Measurements from ENCODE around the gene TNS2. TPM values are rescaled to one million over a fixed set of nuclear protein-coding genes. Genes with fewer than 3 reads are reported as not detected.
"Not testable (repeated sequence)": the region's sequence is repeated elsewhere in the genome, so short reads cannot be mapped to it uniquely, and the experiment has no call there.

Gene TNS2
- total RNA-seq, 2 donors from 2014 or later = 66.5 to 180 TPM

DNA sequence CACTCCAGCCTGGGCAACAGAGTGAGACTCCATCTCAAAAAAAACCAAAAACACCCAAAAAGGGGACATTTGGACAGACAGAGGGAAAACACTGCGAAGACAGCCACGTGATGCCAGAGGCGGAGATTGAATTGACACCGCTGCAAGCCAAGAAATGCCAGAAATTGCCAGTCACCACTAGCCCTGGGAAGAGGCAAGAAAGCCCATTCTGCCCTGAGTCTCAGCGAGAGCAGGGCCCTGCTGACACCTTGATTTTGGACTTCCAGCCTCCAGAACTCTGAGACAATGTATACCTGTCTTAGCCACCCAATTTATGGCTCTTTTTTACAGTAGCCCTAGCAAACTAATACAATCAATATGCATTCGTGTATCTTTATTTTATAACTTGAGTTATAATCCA, 40.2 kb downstream of the TNS2 start:
- 95% methylated on average over 6 of the region's 6 CpGs for WGBS
- no peak for DNase-seq (ENCODE audit: low spot score)

DNA sequence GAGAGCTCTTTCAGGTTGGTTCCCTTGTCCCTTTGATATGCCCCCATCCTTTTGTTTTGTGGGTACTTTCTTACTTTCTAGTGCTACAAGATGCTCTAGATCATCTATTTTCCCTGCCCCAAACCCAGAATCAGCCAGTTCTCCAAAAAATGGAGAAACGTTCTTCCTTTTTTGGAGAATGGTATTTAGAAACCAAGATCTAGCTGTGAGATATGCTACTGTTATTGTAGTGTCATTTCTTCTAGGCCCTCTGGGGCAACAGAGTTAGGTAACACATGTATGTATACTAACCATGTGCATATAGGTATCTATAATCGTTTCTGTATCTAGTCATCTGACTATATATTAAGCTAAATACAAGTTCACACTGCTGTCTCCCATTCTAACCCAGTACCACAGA, 40.7 kb downstream of the TNS2 start:
- WGBS = 65% methylated on average over 2 of the region's 2 CpGs
- Histone ChIP-seq H3K36me3 (no peaks in the 10 kb centered on the region), H3K4me1 (replicated peaks) (no peaks in the 10 kb centered on the region), H3K4me3 (no peak overlapping the region), H3K27ac (no peak overlapping the region), H3K27me3 (replicated peaks; ENCODE audit: insufficient read depth) (no peaks in the 10 kb centered on the region), H3K9me3 (no peaks in the 10 kb centered on the region)
- no peak for DNase-seq (ENCODE audit: low spot score)
- intact Hi-C loops (cut with DNase I) = no loop called here
- no peak for TF ChIP-seq POLR2A (IDR thresholded peaks at IDR 0.05)
- TF ChIP-seq, protein P1, sequence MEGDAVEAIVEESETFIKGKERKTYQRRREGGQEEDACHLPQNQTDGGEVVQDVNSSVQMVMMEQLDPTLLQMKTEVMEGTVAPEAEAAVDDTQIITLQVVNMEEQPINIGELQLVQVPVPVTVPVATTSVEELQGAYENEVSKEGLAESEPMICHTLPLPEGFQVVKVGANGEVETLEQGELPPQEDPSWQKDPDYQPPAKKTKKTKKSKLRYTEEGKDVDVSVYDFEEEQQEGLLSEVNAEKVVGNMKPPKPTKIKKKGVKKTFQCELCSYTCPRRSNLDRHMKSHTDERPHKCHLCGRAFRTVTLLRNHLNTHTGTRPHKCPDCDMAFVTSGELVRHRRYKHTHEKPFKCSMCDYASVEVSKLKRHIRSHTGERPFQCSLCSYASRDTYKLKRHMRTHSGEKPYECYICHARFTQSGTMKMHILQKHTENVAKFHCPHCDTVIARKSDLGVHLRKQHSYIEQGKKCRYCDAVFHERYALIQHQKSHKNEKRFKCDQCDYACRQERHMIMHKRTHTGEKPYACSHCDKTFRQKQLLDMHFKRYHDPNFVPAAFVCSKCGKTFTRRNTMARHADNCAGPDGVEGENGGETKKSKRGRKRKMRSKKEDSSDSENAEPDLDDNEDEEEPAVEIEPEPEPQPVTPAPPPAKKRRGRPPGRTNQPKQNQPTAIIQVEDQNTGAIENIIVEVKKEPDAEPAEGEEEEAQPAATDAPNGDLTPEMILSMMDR (IDR thresholded peaks at IDR 0.05) = no peak
- no peak for TF ChIP-seq POLR2AphosphoS5 (IDR thresholded peaks at IDR 0.05)

More for the DNA sequence above, 40.2 kb downstream of the TNS2 start:
- intact Hi-C loops (cut with DNase I) = no loop called here
- Histone ChIP-seq H3K9me3 (no peaks in the 10 kb centered on the region), H3K4me1 (replicated peaks) (no peaks in the 10 kb centered on the region), H3K36me3 (no peaks in the 10 kb centered on the region), H3K27me3 (replicated peaks; ENCODE audit: insufficient read depth) (no peaks in the 10 kb centered on the region), H3K27ac (no peak overlapping the region), H3K4me3 (no peak overlapping the region)
- TF ChIP-seq POLR2A (IDR thresholded peaks at IDR 0.05) = no peak
- TF ChIP-seq, protein P1 (IDR thresholded peaks at IDR 0.05) = no peak
- TF ChIP-seq POLR2AphosphoS5 (IDR thresholded peaks at IDR 0.05) = no peak

DNA sequence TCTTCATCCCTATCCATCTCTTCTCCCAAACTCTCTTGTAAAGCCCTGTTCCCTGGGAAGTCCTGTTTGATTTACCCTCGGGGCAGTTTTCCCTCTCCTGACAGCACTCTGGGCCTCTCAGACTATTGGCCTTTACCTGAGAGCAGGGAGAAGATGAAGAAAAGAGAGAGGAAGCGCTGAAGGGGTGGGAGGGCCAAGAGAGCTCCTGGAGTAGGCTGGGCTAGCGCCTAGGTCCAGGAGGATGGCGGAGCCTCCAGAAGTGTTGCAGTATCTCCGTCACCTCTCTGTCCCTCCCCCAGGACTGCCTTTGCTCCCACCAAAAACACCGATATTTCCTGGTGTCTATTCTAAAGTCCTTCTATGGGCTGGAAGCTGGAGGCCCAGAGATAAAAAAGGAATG, 41.9 kb downstream of the TNS2 start:
- 77% methylated on average over 6 of the region's 6 CpGs for WGBS
- Histone ChIP-seq H3K27me3 (replicated peaks; ENCODE audit: insufficient read depth) (no peaks in the 10 kb centered on the region), H3K4me1 (replicated peaks) (no peaks in the 10 kb centered on the region), H3K9me3 (no peaks in the 10 kb centered on the region), H3K36me3 (no peaks in the 10 kb centered on the region), H3K27ac (no peak overlapping the region), H3K4me3 (no peak overlapping the region)
- intact Hi-C loops (cut with DNase I) = no loop called here
- no peak for DNase-seq (ENCODE audit: low spot score)
- TF ChIP-seq, protein P1 (IDR thresholded peaks at IDR 0.05) = no peak
- no peak for TF ChIP-seq POLR2A (IDR thresholded peaks at IDR 0.05)
- no peak for TF ChIP-seq POLR2AphosphoS5 (IDR thresholded peaks at IDR 0.05)

DNA sequence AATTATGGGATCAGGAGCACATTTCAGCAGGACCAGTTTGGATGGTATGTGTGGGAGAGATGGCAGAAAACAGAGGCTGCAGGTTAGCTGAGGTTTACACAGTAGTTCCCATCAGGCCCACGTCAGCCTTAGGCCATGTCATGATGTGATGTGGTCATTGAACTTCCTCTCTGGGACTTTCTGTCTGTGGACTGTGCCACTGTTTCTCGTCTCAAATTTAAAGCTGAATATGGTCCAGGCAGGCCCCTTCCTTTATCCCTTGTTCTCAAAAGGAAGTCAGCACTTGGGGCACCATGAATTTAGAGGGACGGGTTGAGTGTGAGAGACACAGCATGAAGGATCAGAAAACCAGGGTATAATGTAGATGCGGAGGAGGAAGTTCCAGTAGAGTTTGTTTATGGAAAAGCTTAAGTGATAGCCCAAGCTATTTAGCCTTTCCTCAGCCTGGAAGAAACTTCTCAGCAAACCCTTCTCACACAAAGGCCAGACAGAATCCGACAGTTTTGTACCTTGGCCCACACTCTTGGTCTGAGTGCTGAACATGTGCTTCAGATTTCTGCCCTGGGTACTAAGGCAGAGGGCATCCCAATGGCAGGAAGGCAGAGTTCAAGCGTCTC, 44.0 kb downstream of the TNS2 start:
- intact Hi-C loops (cut with DNase I) = no loop called here
- Histone ChIP-seq H3K9me3 (no peaks in the 10 kb centered on the region), H3K36me3 (no peaks in the 10 kb centered on the region), H3K27me3 (replicated peaks; ENCODE audit: insufficient read depth) (no peaks in the 10 kb centered on the region), H3K4me3 (no peak overlapping the region), H3K4me1 (replicated peaks) (peaks cover 2% of the 10 kb centered on the region), H3K27ac (no peak overlapping the region)
- TF ChIP-seq POLR2AphosphoS5 (IDR thresholded peaks at IDR 0.05) = no peak
- no peak for DNase-seq (ENCODE audit: low spot score)
- WGBS = 67% methylated on average over 6 of the region's 6 CpGs

DNA sequence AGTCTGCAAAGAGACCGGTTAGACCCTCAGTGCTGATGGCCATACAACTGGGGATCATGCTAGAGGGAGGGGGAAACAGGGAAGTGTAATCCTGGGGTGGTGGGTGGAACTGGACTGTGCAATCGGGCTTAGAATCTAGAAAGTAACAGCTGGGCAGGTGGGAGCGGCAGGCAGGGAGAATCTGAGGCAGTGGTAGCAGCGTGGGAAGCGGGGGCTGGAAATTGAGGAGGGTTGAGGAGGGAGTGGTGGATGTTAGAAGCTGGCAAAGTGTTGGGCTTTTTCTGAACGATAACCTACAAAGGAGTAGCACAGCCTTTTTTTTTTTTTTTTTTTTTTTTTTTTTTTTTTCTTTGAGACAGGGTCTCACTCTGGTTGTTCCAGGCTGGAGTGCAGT, 44.5 kb downstream of the TNS2 start:
- H3K4me3 ChIP-seq = no peak overlapping the region
- intact Hi-C loops (cut with DNase I) = no loop called here
- no peak for DNase-seq (ENCODE audit: low spot score)
- 76% methylated on average over 6 of the region's 6 CpGs for WGBS
- H3K4me1 ChIP-seq (replicated peaks) = peaks cover 5% of the 10 kb centered on the region
- no peaks in the 10 kb centered on the region for H3K9me3 ChIP-seq
- H3K36me3 ChIP-seq = no peaks in the 10 kb centered on the region
- no peak overlapping the region for H3K27ac ChIP-seq
- no peaks in the 10 kb centered on the region for H3K27me3 ChIP-seq (replicated peaks; ENCODE audit: insufficient read depth)
- TF ChIP-seq POLR2A (IDR thresholded peaks at IDR 0.05) = no peak
- TF ChIP-seq POLR2AphosphoS5 (IDR thresholded peaks at IDR 0.05) = no peak
- TF ChIP-seq, protein P1 (IDR thresholded peaks at IDR 0.05) = no peak

DNA sequence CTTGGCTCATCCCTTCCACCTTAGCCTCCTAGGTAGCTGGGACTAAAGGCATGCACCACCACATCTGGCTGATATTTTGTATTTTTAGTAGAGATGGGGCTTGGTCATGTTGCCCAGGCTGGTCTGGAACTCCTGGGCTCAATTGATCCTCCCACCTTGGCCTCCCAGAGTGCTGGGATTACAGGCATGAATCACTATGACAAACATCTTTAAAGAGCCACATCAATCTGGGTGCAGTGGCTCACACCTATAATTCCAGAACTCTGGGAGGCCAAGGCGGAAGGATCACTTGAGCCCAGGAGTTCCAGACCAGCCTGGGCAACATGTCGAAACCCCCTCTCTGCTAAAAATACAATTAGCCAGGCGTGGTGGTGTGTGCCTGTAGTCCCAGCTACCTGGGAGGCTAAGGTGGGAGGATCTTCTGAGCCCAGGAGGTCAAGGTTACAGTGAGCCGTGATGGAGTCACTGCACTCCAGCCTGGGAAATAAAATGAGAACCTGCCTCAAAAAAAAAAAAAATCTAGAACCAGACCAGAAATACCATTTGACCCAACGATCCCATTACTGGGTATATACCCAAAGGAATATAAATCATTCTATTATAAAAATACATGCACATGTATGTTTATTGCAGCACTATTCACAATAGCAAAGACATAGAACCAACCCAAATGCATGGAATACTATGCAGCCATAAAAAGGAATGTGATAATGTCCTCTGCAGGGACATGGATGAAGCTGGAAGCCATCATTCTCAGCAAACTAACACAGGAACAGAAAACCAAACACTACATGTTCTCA, 45.1 kb downstream of the TNS2 start:
- H3K4me3 ChIP-seq; H3K36me3 ChIP-seq; DNase-seq (ENCODE audit: low spot score); H3K27me3 ChIP-seq (replicated peaks; ENCODE audit: insufficient read depth); H3K27ac ChIP-seq; H3K4me1 ChIP-seq (replicated peaks); H3K9me3 ChIP-seq: not testable (repeated sequence)
- WGBS = 93% methylated on average over 5 of the region's 5 CpGs
- intact Hi-C loops (cut with DNase I) = loop anchor here (5.0 kb wide), 1 partner anchor 62 kb away; no protein-coding TSS in a partner anchor

DNA sequence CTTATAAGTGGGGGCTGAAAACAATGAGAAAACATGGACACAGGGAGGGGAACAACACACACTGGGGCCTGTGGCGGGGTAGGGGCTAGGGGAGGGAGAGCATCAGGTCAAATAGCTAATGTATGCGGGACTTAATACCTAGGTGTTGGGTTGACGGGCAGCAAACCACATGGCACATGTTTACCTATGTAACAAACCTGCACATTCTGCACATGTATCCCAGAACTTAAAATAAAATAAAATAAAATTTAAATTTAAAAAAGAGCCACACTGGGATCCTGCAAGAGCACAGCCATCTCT, 45.7 kb downstream of the TNS2 start:
- H3K36me3 ChIP-seq; H3K4me3 ChIP-seq; DNase-seq (ENCODE audit: low spot score); H3K27me3 ChIP-seq (replicated peaks; ENCODE audit: insufficient read depth); H3K4me1 ChIP-seq (replicated peaks); H3K9me3 ChIP-seq: not testable (repeated sequence)
- 96% methylated on average over 3 of the region's 3 CpGs for whole genome bisulfite sequencing
- H3K27ac ChIP-seq = peak overlapping the region in 1 of 2 donors; percentile 41
- intact Hi-C loops (cut with DNase I) = loop anchor here (5.0 kb wide), 1 partner anchor 62 kb away; no protein-coding TSS in a partner anchor

All from prostate gland (tissue), 2 donors.